Measurements from ENCODE around the gene PKP1. TPM values are rescaled to one million over a fixed set of nuclear protein-coding genes. Genes with fewer than 3 reads are reported as not detected.

PKP1 gene
- total RNA-seq, 3 donors from 2014 or later: 0.96 to 22.5 (median 12.1) TPM

GRCh38 chr1:201349092-201349491 is 65.8 kb downstream of the PKP1 start:
- Histone ChIP-seq H3K36me3 (no peaks in the 10 kb centered on the region), H3K4me1 (no peaks in the 10 kb centered on the region), H3K27ac (no peak overlapping the region), H3K9me3 (no peaks in the 10 kb centered on the region), H3K27me3 (no peaks in the 10 kb centered on the region), H3K4me3 (no peak overlapping the region)
- intact Hi-C loops (cut with DNase I; ENCODE audit: low total_unique reads): no loop called here
- no peak for DNase-seq (ENCODE audit: low spot score in 2 of 2)
- TF ChIP-seq CTCF (IDR thresholded peaks at IDR 0.05): no peak
- TF ChIP-seq POLR2A (IDR thresholded peaks at IDR 0.05): no peak
- no peak for TF ChIP-seq POLR2AphosphoS5 (IDR thresholded peaks at IDR 0.05)

GRCh38 chr1:201350361-201350725 is 67.0 kb downstream of the PKP1 start:
- TF ChIP-seq POLR2A (IDR thresholded peaks at IDR 0.05) (no peak), POLR2AphosphoS5 (IDR thresholded peaks at IDR 0.05) (no peak), CTCF (IDR thresholded peaks at IDR 0.05) (no peak)
- no peak for DNase-seq (ENCODE audit: low spot score in 2 of 2)

GRCh38 chr1:201350884-201351283 is 67.6 kb downstream of the PKP1 start:
- intact Hi-C loops (cut with DNase I; ENCODE audit: low total_unique reads): no loop called here

More at GRCh38 chr1:201350361-201350725, 67.0 kb downstream of the PKP1 start:
- no peak overlapping the region for H3K4me3 ChIP-seq
- intact Hi-C loops (cut with DNase I; ENCODE audit: low total_unique reads): no loop called here
- H3K36me3 ChIP-seq: no peaks in the 10 kb centered on the region
- no peak overlapping the region for H3K27ac ChIP-seq
- no peaks in the 10 kb centered on the region for H3K4me1 ChIP-seq
- H3K9me3 ChIP-seq: no peaks in the 10 kb centered on the region
- H3K27me3 ChIP-seq: no peaks in the 10 kb centered on the region

GRCh38 chr1:201351617-201352016 is 68.3 kb downstream of the PKP1 start:
- no peak overlapping the region for H3K27ac ChIP-seq
- intact Hi-C loops (cut with DNase I; ENCODE audit: low total_unique reads): no loop called here
- no peak overlapping the region for H3K4me3 ChIP-seq
- no peaks in the 10 kb centered on the region for H3K27me3 ChIP-seq
- H3K4me1 ChIP-seq: no peaks in the 10 kb centered on the region
- no peak for DNase-seq (ENCODE audit: low spot score in 2 of 2)
- no peaks in the 10 kb centered on the region for H3K36me3 ChIP-seq
- TF ChIP-seq POLR2AphosphoS5 (IDR thresholded peaks at IDR 0.05) (no peak), POLR2A (IDR thresholded peaks at IDR 0.05) (no peak), CTCF (IDR thresholded peaks at IDR 0.05) (no peak)
- no peaks in the 10 kb centered on the region for H3K9me3 ChIP-seq

More at GRCh38 chr1:201350884-201351283, 67.6 kb downstream of the PKP1 start:
- DNase-seq (ENCODE audit: low spot score in 2 of 2): no peak
- TF ChIP-seq POLR2A (IDR thresholded peaks at IDR 0.05) (no peak), CTCF (IDR thresholded peaks at IDR 0.05) (no peak), POLR2AphosphoS5 (IDR thresholded peaks at IDR 0.05) (no peak)
- Histone ChIP-seq H3K4me1 (no peaks in the 10 kb centered on the region), H3K27ac (no peak overlapping the region), H3K27me3 (no peaks in the 10 kb centered on the region), H3K4me3 (no peak overlapping the region), H3K36me3 (no peaks in the 10 kb centered on the region), H3K9me3 (no peaks in the 10 kb centered on the region)

GRCh38 chr1:201353186-201353940 is 70.1 kb downstream of the PKP1 start:
- TF ChIP-seq CTCF (IDR thresholded peaks at IDR 0.05): no peak
- no peak for TF ChIP-seq POLR2A (IDR thresholded peaks at IDR 0.05)
- TF ChIP-seq POLR2AphosphoS5 (IDR thresholded peaks at IDR 0.05): no peak
- H3K4me1 ChIP-seq: no peaks in the 10 kb centered on the region
- H3K36me3 ChIP-seq: no peaks in the 10 kb centered on the region
- no peaks in the 10 kb centered on the region for H3K27me3 ChIP-seq
- no peak overlapping the region for H3K27ac ChIP-seq
- no peak for DNase-seq (ENCODE audit: low spot score in 2 of 2)
- H3K4me3 ChIP-seq: no peak overlapping the region
- no peaks in the 10 kb centered on the region for H3K9me3 ChIP-seq
- intact Hi-C loops (cut with DNase I; ENCODE audit: low total_unique reads): no loop called here
